ENCODE results near the gene GPR26.

Gene GPR26

DNA sequence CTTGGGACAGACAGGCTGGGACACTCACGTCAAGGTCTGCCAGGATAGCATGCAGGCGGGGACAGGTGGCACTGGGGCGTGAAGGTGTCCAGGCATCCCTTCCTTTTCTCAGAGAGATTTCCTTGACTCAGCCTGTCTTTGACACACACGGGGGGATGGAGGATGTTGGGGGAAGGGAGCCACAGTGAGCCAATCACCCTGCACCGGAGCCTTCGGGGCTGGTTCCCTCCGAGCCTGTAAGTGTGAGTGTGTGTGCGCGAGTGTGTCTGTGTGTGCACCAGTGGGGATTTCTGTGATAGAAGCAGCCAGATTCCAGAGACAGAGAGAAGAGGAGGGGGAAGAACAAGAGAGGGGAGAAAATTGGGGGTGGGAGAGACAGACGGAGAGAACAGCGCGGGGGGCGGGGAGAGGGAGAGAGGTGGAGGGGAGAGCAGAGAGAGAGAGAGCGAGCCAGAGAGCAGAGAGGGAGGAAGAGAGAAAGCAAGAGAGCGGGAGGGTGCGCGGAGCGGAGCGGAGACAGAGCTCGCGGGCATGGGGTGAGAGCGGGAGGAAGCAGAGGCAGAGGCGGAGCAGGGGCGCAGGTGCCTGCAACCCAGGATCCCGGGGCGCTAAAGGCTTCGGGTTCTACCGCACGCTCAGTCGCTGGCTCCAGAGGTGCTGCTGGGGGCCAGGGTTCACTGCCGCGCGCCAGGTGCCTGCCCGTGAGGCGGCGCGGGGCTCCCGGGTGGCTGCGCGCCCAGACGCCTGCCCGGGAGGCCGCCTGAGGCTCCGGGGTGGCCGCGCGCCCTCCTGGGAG is 466 bp upstream of the GPR26 start:
- no peak for TF ChIP-seq GATA2 (IDR thresholded peaks at IDR 0.05; ENCODE audit: low read depth, low read length)
- no peak for TF ChIP-seq GATA3 (IDR thresholded peaks at IDR 0.05; ENCODE audit: low read depth, low read length)

GRCh38 chr10:123669886-123670285 is 3.7 kb downstream of the GPR26 start:
- TF ChIP-seq GATA3 (IDR thresholded peaks at IDR 0.05; ENCODE audit: low read depth, low read length) (no peak), GATA2 (IDR thresholded peaks at IDR 0.05; ENCODE audit: low read depth, low read length) (no peak)

GRCh38 chr10:123673198-123673597 is 7.0 kb downstream of the GPR26 start:
- TF ChIP-seq GATA3 (IDR thresholded peaks at IDR 0.05; ENCODE audit: low read depth, low read length) = no peak
- no peak for TF ChIP-seq GATA2 (IDR thresholded peaks at IDR 0.05; ENCODE audit: low read depth, low read length)

- TF ChIP-seq GATA3 (IDR thresholded peaks at IDR 0.05; ENCODE audit: low read depth, low read length) = no peak
- TF ChIP-seq GATA2 (IDR thresholded peaks at IDR 0.05; ENCODE audit: low read depth, low read length) = no peak
Measured at GRCh38 chr10:123674741-123675140, 8.6 kb downstream of the GPR26 start.

GRCh38 chr10:123675811-123676210 is 9.7 kb downstream of the GPR26 start:
- no peak for TF ChIP-seq GATA3 (IDR thresholded peaks at IDR 0.05; ENCODE audit: low read depth, low read length)
- TF ChIP-seq GATA2 (IDR thresholded peaks at IDR 0.05; ENCODE audit: low read depth, low read length) = no peak

GRCh38 chr10:123677556-123677955 is 11.4 kb downstream of the GPR26 start:
- TF ChIP-seq GATA3 (IDR thresholded peaks at IDR 0.05; ENCODE audit: low read depth, low read length) (no peak), GATA2 (IDR thresholded peaks at IDR 0.05; ENCODE audit: low read depth, low read length) (no peak)

- TF ChIP-seq GATA2 (IDR thresholded peaks at IDR 0.05; ENCODE audit: low read depth, low read length) = no peak
Measured at GRCh38 chr10:123678376-123678775, 12.2 kb downstream of the GPR26 start.

GRCh38 chr10:123681285-123681684 is 15.1 kb downstream of the GPR26 start:
- no peak for TF ChIP-seq GATA3 (IDR thresholded peaks at IDR 0.05; ENCODE audit: low read depth, low read length)
- TF ChIP-seq GATA2 (IDR thresholded peaks at IDR 0.05; ENCODE audit: low read depth, low read length) = no peak

GRCh38 chr10:123682477-123682876 is 16.3 kb downstream of the GPR26 start:
- TF ChIP-seq GATA3 (IDR thresholded peaks at IDR 0.05; ENCODE audit: low read depth, low read length) (no peak), GATA2 (IDR thresholded peaks at IDR 0.05; ENCODE audit: low read depth, low read length) (no peak)

DNA sequence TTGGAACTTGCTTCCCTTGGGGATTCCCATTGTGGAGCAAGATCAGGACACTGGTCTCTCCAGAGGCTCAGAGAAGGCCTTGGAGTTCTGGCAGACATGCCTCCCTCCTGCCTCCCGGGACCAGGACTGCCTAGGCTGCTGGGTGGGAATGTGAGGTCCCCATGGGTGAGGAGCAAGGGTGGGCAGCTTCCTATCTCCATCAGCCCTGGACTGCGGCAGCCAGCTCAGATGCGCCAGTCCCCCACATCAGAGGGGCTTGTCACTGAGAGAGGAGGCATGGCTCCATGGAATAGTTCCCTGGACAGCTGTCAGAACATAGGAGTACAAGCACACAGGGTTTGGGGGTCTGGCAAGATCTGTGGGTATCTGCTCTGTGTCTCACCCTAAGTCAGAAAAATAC is 17.3 kb downstream of the GPR26 start:
- TF ChIP-seq GATA2 (IDR thresholded peaks at IDR 0.05; ENCODE audit: low read depth, low read length) (no peak), GATA3 (IDR thresholded peaks at IDR 0.05; ENCODE audit: low read depth, low read length) (no peak)

GRCh38 chr10:123683865-123684264 is 17.7 kb downstream of the GPR26 start:
- no peak for TF ChIP-seq GATA3 (IDR thresholded peaks at IDR 0.05; ENCODE audit: low read depth, low read length)
- no peak for TF ChIP-seq GATA2 (IDR thresholded peaks at IDR 0.05; ENCODE audit: low read depth, low read length)

- TF ChIP-seq GATA3 (IDR thresholded peaks at IDR 0.05; ENCODE audit: low read depth, low read length) = no peak
- TF ChIP-seq GATA2 (IDR thresholded peaks at IDR 0.05; ENCODE audit: low read depth, low read length) = no peak
Measured at GRCh38 chr10:123685260-123685659, 19.1 kb downstream of the GPR26 start.

DNA sequence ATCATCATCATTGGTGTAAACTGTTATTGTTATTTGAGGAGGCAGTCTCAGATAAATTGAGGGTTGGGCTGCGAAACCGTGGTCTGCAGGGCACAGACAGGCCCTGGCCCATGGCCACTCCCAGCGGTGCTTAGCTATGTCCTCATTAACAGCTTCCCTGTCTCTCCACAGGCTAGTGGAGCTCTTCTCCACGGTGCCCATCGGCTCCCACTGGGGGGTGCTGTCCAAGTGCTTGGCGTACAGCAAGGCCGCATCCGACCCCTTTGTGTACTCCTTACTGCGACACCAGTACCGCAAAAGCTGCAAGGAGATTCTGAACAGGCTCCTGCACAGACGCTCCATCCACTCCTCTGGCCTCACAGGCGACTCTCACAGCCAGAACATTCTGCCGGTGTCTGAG is 21.6 kb downstream of the GPR26 start:
- no peak for TF ChIP-seq GATA3 (IDR thresholded peaks at IDR 0.05; ENCODE audit: low read depth, low read length)
- no peak for TF ChIP-seq GATA2 (IDR thresholded peaks at IDR 0.05; ENCODE audit: low read depth, low read length)

DNA sequence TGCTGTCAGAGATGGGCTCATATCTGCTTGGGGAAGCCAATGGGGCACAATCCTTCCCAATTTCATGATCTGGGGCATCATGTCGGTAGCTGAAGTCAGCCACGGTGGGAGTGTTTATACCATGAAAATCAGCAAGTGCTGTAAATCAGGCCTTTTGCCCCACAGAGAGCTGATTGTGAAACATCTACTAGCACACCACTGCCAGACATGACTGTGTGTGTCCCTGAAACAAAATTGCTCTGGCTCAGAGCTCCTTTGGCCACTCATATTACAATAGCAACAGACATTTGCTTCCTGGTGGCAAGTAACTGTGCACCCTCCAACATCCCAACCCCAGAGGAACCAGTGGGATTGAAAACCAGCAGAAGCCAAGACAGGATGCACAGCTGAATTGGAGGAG is 23.7 kb downstream of the GPR26 start:
- TF ChIP-seq GATA3 (IDR thresholded peaks at IDR 0.05; ENCODE audit: low read depth, low read length) (no peak), GATA2 (IDR thresholded peaks at IDR 0.05; ENCODE audit: low read depth, low read length) (no peak)

GRCh38 chr10:123703195-123703790 is 37.1 kb downstream of the GPR26 start:
- TF ChIP-seq GATA2 (IDR thresholded peaks at IDR 0.05; ENCODE audit: low read depth, low read length) (no peak), GATA3 (IDR thresholded peaks at IDR 0.05; ENCODE audit: low read depth, low read length) (no peak)
